Esophagus squamous epithelium (tissue), 4 donors: Measurements from ENCODE around the gene OTOG.

Experiments used
- POLR2A ChIP-seq, 4 donors: fragments of 450-650 bp; IDR thresholded peaks; one replicate each; pipeline ENCODE4 v1.6.1; 2017; ENCODE audit warnings: antibody characterized with exemption in 4 of 4, mild to moderate bottlenecking in 4 of 4, moderate library complexity in 3 of 4
- TF ChIP-seq, protein P1 (sequence below), 6 experiments: fragments of 450-650 bp in 4 of 6; fragments of 200-600 bp in 2 of 6; sonication (generic) in 2 of 6; IDR thresholded peaks; one replicate each; pipeline ENCODE4 v1.5.1; 2016 to 2019; ENCODE audit warnings: antibody characterized with exemption in 6 of 6, mild to moderate bottlenecking in 4 of 6, moderate library complexity in 4 of 6

DNA sequence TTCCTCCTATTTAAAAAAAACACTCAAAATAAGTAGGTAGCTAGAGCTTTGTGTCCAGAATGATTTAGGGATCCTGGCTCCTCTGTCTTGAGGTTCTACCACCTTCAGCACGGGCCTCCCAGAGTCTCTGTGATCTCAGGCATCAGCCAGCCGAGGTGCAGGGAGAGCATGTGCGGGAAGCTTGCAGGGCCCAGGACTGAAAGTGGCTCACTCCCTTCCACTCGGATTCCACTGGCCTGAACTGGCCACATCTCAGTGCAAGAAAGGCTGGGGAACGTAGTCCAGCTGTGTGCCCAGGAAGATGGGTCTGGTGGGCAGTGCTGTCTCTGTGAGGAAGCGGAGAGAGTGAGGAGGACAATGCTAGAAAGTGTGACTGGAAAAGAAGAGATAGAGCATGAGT lies 104.0 kb downstream of the OTOG start:
- TF ChIP-seq, protein P1, sequence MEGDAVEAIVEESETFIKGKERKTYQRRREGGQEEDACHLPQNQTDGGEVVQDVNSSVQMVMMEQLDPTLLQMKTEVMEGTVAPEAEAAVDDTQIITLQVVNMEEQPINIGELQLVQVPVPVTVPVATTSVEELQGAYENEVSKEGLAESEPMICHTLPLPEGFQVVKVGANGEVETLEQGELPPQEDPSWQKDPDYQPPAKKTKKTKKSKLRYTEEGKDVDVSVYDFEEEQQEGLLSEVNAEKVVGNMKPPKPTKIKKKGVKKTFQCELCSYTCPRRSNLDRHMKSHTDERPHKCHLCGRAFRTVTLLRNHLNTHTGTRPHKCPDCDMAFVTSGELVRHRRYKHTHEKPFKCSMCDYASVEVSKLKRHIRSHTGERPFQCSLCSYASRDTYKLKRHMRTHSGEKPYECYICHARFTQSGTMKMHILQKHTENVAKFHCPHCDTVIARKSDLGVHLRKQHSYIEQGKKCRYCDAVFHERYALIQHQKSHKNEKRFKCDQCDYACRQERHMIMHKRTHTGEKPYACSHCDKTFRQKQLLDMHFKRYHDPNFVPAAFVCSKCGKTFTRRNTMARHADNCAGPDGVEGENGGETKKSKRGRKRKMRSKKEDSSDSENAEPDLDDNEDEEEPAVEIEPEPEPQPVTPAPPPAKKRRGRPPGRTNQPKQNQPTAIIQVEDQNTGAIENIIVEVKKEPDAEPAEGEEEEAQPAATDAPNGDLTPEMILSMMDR (IDR thresholded peaks at IDR 0.05): no peak
- TF ChIP-seq POLR2A (IDR thresholded peaks at IDR 0.05): no peak
